CD4-positive, alpha-beta T cell (primary cell): Measurements from ENCODE around the gene NCK2. TPM values are rescaled to one million over a fixed set of nuclear protein-coding genes. Genes with fewer than 3 reads are reported as not detected.

Source experiments
- ATAC-seq: fragments of 200-7000 bp; cut with Tn5 transposase; one replicate; pipeline ENCODE4 v1.10.0; 2022; ENCODE audit warnings: mild to moderate bottlenecking; ENCODE audit not compliant: poor library complexity
- CTCF ChIA-PET: fragments of 350-600 bp; sonication (Branson Sonifier 250); formaldehyde crosslinking; loops from one replicate; lab custom pipeline; 2021; ENCODE audit warnings: antibody characterized with exemption, inconsistent platforms; lab: Charles Lee
- POLR2A ChIA-PET: fragments of 350-600 bp; sonication (Branson Sonifier 250); formaldehyde crosslinking; loops from one replicate; lab custom pipeline; 2021; ENCODE audit warnings: antibody characterized with exemption, inconsistent platforms; lab: Charles Lee
- DNase-seq, 14 experiments: peaks; one replicate each; pipeline ENCODE4 v3.0.0-alpha.2; 2013 to 2020; ENCODE audit warnings: mixed read lengths in 2 of 14
- H3K27ac ChIP-seq, 2 donors: one replicate each; pipeline versions ENCODE4 v1.5.1 to v1.7.0; 2013; ENCODE audit warnings: low read length in 2 of 2, low read depth in 1 of 2, mild to moderate bottlenecking in 1 of 2
- H3K27me3 ChIP-seq, 2 experiments: 1 replicate in 1 of 2; 2 replicates in 1 of 2; pipeline versions ENCODE4 v1.6.1 to v1.7.0; 2013; ENCODE audit warnings: low read length in 2 of 2, control low read depth in 1 of 2, mild to moderate bottlenecking in 1 of 2, moderate library complexity in 1 of 2; ENCODE audit not compliant: insufficient read depth in 2 of 2, control insufficient read depth in 1 of 2
- H3K36me3 ChIP-seq: one replicate; pipeline ENCODE4 v1.6.1; 2013; ENCODE audit warnings: low read length, control low read depth; ENCODE audit not compliant: insufficient read depth
- H3K4me1 ChIP-seq: one replicate; pipeline ENCODE4 v1.6.1; 2013; ENCODE audit warnings: low read length, control low read depth; ENCODE audit not compliant: insufficient read depth
- H3K4me3 ChIP-seq: one replicate; pipeline ENCODE4 v1.5.1; 2013; ENCODE audit warnings: mild to moderate bottlenecking, low read length, moderate library complexity
- H3K9me3 ChIP-seq, 2 experiments: 1 replicate in 1 of 2; 2 replicates in 1 of 2; pipeline versions ENCODE4 v1.6.1 to v1.7.0; 2013; ENCODE audit warnings: low read length in 2 of 2, mild to moderate bottlenecking in 2 of 2, control low read depth in 1 of 2, moderate library complexity in 1 of 2; ENCODE audit not compliant: control insufficient read depth in 1 of 2, insufficient read depth in 1 of 2
- H3K27ac Mint-ChIP-seq: one replicate; pipeline ENCODE4 v1.8.0; 2020; ENCODE audit warnings: mixed read lengths
- H3K27me3 Mint-ChIP-seq: one replicate; pipeline ENCODE4 v1.8.0; 2021; ENCODE audit warnings: mixed read lengths
- H3K36me3 Mint-ChIP-seq: one replicate; pipeline ENCODE4 v1.8.0; 2021; ENCODE audit warnings: low read depth, mixed read lengths
- H3K4me1 Mint-ChIP-seq: one replicate; pipeline ENCODE4 v1.8.0; 2021; ENCODE audit warnings: low read depth, mixed read lengths
- H3K4me3 Mint-ChIP-seq: one replicate; pipeline ENCODE4 v1.8.0; 2020; ENCODE audit warnings: mild to moderate bottlenecking, mixed read lengths
- H3K9me3 Mint-ChIP-seq: one replicate; pipeline ENCODE4 v1.8.0; 2020; ENCODE audit warnings: mixed read lengths
- intact Hi-C, 2 experiments: fragments of 100-400 bp; cut with DNase I in 1 of 2; cut with micrococcal nuclease in 1 of 2; formaldehyde crosslinking; loops; one replicate each; pipeline versions ENCODE4 v1.15.1 to v1.9.0; 2023 to 2025; cut with DNase I, micrococcal nuclease
- total RNA-seq, 174 experiments: library from RNA in 2 of 174; stranded (reverse) in 2 of 174; gene quantifications; one replicate each; pipeline ENCODE4 v1.2.3 and lab custom pipeline; 2021 to 2026
- TF ChIP-seq, protein P1 (sequence below): fragments of 200-600 bp; IDR thresholded peaks from one replicate; pipeline ENCODE4 v1.8.0; 2022; ENCODE audit warnings: antibody characterized with exemption, mild to moderate bottlenecking

The NCK2 gene
- total RNA-seq, 2 experiments from 2014 or later, result 92.1 to 92.3 TPM

DNA sequence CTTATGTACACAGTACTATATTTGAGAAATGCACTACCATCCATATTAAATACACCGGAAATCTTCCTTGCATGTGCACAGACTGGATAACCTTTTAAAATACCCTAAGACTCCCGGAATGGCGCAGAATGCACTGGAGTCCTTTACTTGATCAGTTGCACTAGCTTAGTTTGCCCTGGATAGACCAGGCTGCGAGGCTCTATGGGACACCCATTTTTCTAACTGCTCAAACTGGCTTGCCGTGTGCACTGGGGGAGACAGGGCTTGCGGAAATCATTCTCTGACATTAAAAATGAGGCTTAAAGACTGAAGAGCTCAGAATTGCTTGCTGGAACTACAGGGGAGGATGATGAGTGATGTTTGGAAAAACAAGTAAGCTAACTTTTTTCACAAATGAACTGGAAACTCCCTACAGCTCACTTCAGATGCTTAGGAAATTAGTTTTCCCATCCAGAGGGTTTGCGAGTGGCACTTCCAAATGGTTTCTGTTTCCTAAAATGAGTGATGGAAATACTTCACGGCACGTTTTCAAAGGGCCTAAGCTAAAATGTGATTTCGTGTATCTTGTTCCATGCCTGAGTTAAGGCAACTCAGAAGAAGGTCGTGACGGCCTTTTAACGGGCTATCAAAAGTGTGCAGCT, 2.7 kb downstream of the NCK2 start:
- ChIA-PET POLR2A (interaction anchor here (0.6 to 3.8 kb wide), 23 partner anchors 9 to 446 kb away, joined by 3 to 58 read pairs (median 6); no protein-coding TSS in a partner anchor), CTCF (interaction anchor here (0.9 to 2.4 kb wide), 7 partner anchors 9 to 348 kb away, joined by 3 to 8 read pairs (median 4); no protein-coding TSS in a partner anchor)
- Histone ChIP-seq H3K36me3 (peaks cover 16% of the 10 kb centered on the region), H3K27me3 (no peaks in the 10 kb centered on the region), H3K27ac (peak overlapping the region; percentile 52 to 91), H3K9me3 (no peaks in the 10 kb centered on the region), H3K4me3 (peak overlapping the region; percentile 87), H3K4me1 (peaks cover 71% of the 10 kb centered on the region)
- Mint-ChIP-seq H3K4me1 (peaks cover 87% of the 10 kb centered on the region), H3K27ac (peak overlapping the region; percentile 98), H3K27me3 (no peaks in the 10 kb centered on the region), H3K9me3 (no peaks in the 10 kb centered on the region), H3K4me3 (peak overlapping the region; percentile 99), H3K36me3 (peaks cover 77% of the 10 kb centered on the region)
- intact Hi-C loops, result loop anchor here (2.0 to 10.0 kb wide), 7 partner anchors 49 to 413 kb away; partner anchors contain the start of gene C2orf49 (in 1 of the 2)
- ATAC-seq, result no peak
- TF ChIP-seq, protein P1, sequence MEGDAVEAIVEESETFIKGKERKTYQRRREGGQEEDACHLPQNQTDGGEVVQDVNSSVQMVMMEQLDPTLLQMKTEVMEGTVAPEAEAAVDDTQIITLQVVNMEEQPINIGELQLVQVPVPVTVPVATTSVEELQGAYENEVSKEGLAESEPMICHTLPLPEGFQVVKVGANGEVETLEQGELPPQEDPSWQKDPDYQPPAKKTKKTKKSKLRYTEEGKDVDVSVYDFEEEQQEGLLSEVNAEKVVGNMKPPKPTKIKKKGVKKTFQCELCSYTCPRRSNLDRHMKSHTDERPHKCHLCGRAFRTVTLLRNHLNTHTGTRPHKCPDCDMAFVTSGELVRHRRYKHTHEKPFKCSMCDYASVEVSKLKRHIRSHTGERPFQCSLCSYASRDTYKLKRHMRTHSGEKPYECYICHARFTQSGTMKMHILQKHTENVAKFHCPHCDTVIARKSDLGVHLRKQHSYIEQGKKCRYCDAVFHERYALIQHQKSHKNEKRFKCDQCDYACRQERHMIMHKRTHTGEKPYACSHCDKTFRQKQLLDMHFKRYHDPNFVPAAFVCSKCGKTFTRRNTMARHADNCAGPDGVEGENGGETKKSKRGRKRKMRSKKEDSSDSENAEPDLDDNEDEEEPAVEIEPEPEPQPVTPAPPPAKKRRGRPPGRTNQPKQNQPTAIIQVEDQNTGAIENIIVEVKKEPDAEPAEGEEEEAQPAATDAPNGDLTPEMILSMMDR, result no peak
- DNase-seq, result no peak

DNA sequence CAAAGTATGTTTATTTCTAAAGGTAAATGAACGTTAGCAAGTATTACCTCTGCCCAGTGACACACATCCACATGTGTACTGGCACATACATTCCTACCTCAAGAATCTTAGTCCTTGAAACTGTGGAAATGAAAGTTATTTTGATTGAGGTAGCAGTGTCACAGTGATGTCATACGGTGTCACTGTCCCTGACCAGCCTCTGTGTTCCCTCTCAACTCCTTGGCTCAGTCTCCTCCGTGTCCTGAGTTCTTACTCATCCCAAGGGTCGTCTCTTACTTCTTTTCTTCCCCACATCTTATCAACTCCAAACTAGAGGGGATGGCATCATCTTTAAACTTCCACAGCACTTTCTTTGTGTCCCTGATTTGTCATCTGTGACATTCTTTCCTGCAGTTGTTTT, 3.3 kb downstream of the NCK2 start:
- peak overlapping the region; percentile 98 for H3K27ac Mint-ChIP-seq
- intact Hi-C loops, result loop anchor here (2.0 to 10.0 kb wide), 7 partner anchors 49 to 413 kb away; partner anchors contain the start of gene C2orf49 (in 1 of the 2)
- Histone ChIP-seq H3K4me3 (peak overlapping the region; percentile 87), H3K9me3 (no peaks in the 10 kb centered on the region), H3K4me1 (peaks cover 71% of the 10 kb centered on the region), H3K27me3 (no peaks in the 10 kb centered on the region), H3K36me3 (peaks cover 19% of the 10 kb centered on the region), H3K27ac (peak overlapping the region; percentile 52 to 91)
- DNase-seq, result peak in 4 of 14 experiments; percentile 23 to 71 (median 64)
- H3K27me3 Mint-ChIP-seq, result no peaks in the 10 kb centered on the region
- POLR2A ChIA-PET, result interaction anchor here (0.6 to 3.8 kb wide), 14 partner anchors 9 to 349 kb away, joined by 3 to 58 read pairs (median 18); no protein-coding TSS in a partner anchor
- peaks cover 87% of the 10 kb centered on the region for H3K4me1 Mint-ChIP-seq
- peak; percentile 24 for ATAC-seq
- peak overlapping the region; percentile 99 for H3K4me3 Mint-ChIP-seq
- TF ChIP-seq, protein P1, result no peak
- peaks cover 83% of the 10 kb centered on the region for H3K36me3 Mint-ChIP-seq
- CTCF ChIA-PET, result interaction anchor here (1.0 to 2.4 kb wide), 5 partner anchors 8 to 347 kb away, joined by 3 to 8 read pairs (median 4); no protein-coding TSS in a partner anchor
- H3K9me3 Mint-ChIP-seq, result no peaks in the 10 kb centered on the region

DNA sequence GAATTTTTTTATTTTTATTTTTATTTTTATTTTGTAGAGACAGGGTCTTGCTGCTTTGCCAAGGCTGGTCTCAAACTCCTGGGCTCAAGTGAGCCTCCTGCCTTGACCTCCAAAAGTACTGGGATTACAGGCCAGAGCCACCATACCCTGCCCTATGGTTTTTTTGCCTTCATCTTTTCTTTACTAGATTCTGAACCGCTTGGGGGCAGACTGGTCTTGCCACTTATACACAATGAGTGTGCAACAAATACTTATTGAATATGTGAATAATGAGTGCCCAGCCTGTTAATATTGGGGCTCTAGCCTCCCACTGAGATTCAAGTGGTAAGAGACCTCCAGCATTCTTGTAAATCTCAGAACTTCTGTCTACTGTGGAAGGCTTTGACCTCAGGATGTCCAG, 3.9 kb downstream of the NCK2 start:
- TF ChIP-seq, protein P1, result peak; percentile 32
- H3K4me3 Mint-ChIP-seq, result peak overlapping the region; percentile 83
- H3K9me3 ChIP-seq, result no peaks in the 10 kb centered on the region
- intact Hi-C loops, result loop anchor here (5.0 to 10.0 kb wide), 6 partner anchors 104 to 414 kb away; partner anchors contain the start of gene C2orf49 (in 1 of the 2)
- peak overlapping the region; percentile 98 for H3K27ac Mint-ChIP-seq
- H3K4me3 ChIP-seq, result peak overlapping the region; percentile 87
- H3K9me3 Mint-ChIP-seq, result no peaks in the 10 kb centered on the region
- H3K27me3 Mint-ChIP-seq, result no peaks in the 10 kb centered on the region
- ChIA-PET CTCF (interaction anchor here (1.0 to 2.4 kb wide), 6 partner anchors 9 to 349 kb away, joined by 4 to 8 read pairs (median 4); no protein-coding TSS in a partner anchor), POLR2A (interaction anchor here (0.6 to 3.8 kb wide), 3 partner anchors 28 to 346 kb away, joined by 3 to 38 read pairs (median 4); no protein-coding TSS in a partner anchor)
- H3K4me1 Mint-ChIP-seq, result peaks cover 87% of the 10 kb centered on the region
- H3K36me3 ChIP-seq, result peaks cover 25% of the 10 kb centered on the region
- ATAC-seq (no peak), DNase-seq (peak in 3 of 14 experiments; percentile 47 to 65 (median 64))
- H3K4me1 ChIP-seq, result peaks cover 74% of the 10 kb centered on the region
- H3K36me3 Mint-ChIP-seq, result peaks cover 84% of the 10 kb centered on the region
- H3K27me3 ChIP-seq, result no peaks in the 10 kb centered on the region
- H3K27ac ChIP-seq, result peak overlapping the region; percentile 52 to 91
